ES-I3 (cell line): ENCODE data around the gene CHRNG.

ENCODE experiments used
- H3K36me3 ChIP-seq: 2 replicates; pipeline ENCODE4 v1.6.1; 2013; ENCODE audit warnings: mild to moderate bottlenecking, low read length, control low read depth, moderate library complexity; ENCODE audit not compliant: insufficient read depth
- H3K4me1 ChIP-seq: 2 replicates; pipeline ENCODE4 v1.6.1; 2013; ENCODE audit warnings: mild to moderate bottlenecking, control low read depth, low read length; ENCODE audit not compliant: insufficient read depth
- H3K9ac ChIP-seq: 2 replicates; pipeline ENCODE4 v1.6.1; 2013; ENCODE audit warnings: low read depth, mild to moderate bottlenecking, low read length, moderate library complexity
- H3K9me3 ChIP-seq: 2 replicates; pipeline ENCODE4 v1.6.1; 2013; ENCODE audit warnings: mild to moderate bottlenecking, low read length, moderate library complexity; ENCODE audit not compliant: control insufficient read depth, insufficient read depth

The CHRNG gene, protein sequence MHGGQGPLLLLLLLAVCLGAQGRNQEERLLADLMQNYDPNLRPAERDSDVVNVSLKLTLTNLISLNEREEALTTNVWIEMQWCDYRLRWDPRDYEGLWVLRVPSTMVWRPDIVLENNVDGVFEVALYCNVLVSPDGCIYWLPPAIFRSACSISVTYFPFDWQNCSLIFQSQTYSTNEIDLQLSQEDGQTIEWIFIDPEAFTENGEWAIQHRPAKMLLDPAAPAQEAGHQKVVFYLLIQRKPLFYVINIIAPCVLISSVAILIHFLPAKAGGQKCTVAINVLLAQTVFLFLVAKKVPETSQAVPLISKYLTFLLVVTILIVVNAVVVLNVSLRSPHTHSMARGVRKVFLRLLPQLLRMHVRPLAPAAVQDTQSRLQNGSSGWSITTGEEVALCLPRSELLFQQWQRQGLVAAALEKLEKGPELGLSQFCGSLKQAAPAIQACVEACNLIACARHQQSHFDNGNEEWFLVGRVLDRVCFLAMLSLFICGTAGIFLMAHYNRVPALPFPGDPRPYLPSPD

GRCh38 chr2:232539298-232540231 is at the start of gene CHRNG:
Gene CHRNG (plus strand): TSS chr2:232539692. CDS start chr2:232539748, 56 bp downstream.
- Histone ChIP-seq H3K4me1 (peaks cover 9% of the 10 kb centered on the region; the same call in 1 of the 2 replicates), H3K9me3 (no peaks in the 10 kb centered on the region), H3K9ac (no peak within 1 kb of the TSS), H3K36me3 (no peaks in the 10 kb centered on the region)

GRCh38 chr2:232490221-232491138 is 49.0 kb upstream of the CHRNG start:
- Histone ChIP-seq H3K4me1 (peaks cover 18% of the 10 kb centered on the region), H3K9ac (no peak overlapping the region), H3K9me3 (no peaks in the 10 kb centered on the region), H3K36me3 (no peaks in the 10 kb centered on the region)

- peaks cover 18% of the 10 kb centered on the region for H3K4me1 ChIP-seq
- H3K9me3 ChIP-seq, result no peaks in the 10 kb centered on the region
- no peaks in the 10 kb centered on the region for H3K36me3 ChIP-seq
- no peak overlapping the region for H3K9ac ChIP-seq
Observed at GRCh38 chr2:232491139-232491780, 48.2 kb upstream of the CHRNG start.

- Histone ChIP-seq H3K36me3 (no peaks in the 10 kb centered on the region), H3K4me1 (peaks cover 18% of the 10 kb centered on the region), H3K9ac (no peak overlapping the region), H3K9me3 (no peaks in the 10 kb centered on the region)
Observed at GRCh38 chr2:232492236-232492848, 47.1 kb upstream of the CHRNG start.

GRCh38 chr2:232492963-232493700 is 46.4 kb upstream of the CHRNG start:
- Histone ChIP-seq H3K9me3 (no peaks in the 10 kb centered on the region), H3K4me1 (peaks cover 18% of the 10 kb centered on the region), H3K36me3 (no peaks in the 10 kb centered on the region), H3K9ac (no peak overlapping the region)

- H3K9ac ChIP-seq, result no peak overlapping the region
- H3K9me3 ChIP-seq, result no peaks in the 10 kb centered on the region
- peaks cover 15% of the 10 kb centered on the region; the same call in 1 of the 2 replicates for H3K4me1 ChIP-seq
- H3K36me3 ChIP-seq, result no peaks in the 10 kb centered on the region
Observed at GRCh38 chr2:232493701-232494474, 45.6 kb upstream of the CHRNG start.

- Histone ChIP-seq H3K36me3 (no peaks in the 10 kb centered on the region), H3K9ac (no peak overlapping the region), H3K9me3 (no peaks in the 10 kb centered on the region), H3K4me1 (peaks cover 8% of the 10 kb centered on the region; the same call in 1 of the 2 replicates)
Observed at GRCh38 chr2:232494542-232494941, 45.0 kb upstream of the CHRNG start.

GRCh38 chr2:232495292-232495691 is 44.2 kb upstream of the CHRNG start:
- Histone ChIP-seq H3K9ac (no peak overlapping the region), H3K9me3 (no peaks in the 10 kb centered on the region), H3K36me3 (no peaks in the 10 kb centered on the region), H3K4me1 (peaks cover 6% of the 10 kb centered on the region; the same call in 1 of the 2 replicates)

- H3K9me3 ChIP-seq, result no peaks in the 10 kb centered on the region
- no peak overlapping the region for H3K9ac ChIP-seq
- peaks cover 7% of the 10 kb centered on the region; the same call in 1 of the 2 replicates for H3K4me1 ChIP-seq
- no peaks in the 10 kb centered on the region for H3K36me3 ChIP-seq
Observed at GRCh38 chr2:232496501-232497270, 42.8 kb upstream of the CHRNG start.

- Histone ChIP-seq H3K9me3 (no peaks in the 10 kb centered on the region), H3K4me1 (peaks cover 10% of the 10 kb centered on the region; the same call in 1 of the 2 replicates), H3K9ac (no peak overlapping the region), H3K36me3 (no peaks in the 10 kb centered on the region)
Observed at GRCh38 chr2:232497348-232497747, 42.1 kb upstream of the CHRNG start.

DNA sequence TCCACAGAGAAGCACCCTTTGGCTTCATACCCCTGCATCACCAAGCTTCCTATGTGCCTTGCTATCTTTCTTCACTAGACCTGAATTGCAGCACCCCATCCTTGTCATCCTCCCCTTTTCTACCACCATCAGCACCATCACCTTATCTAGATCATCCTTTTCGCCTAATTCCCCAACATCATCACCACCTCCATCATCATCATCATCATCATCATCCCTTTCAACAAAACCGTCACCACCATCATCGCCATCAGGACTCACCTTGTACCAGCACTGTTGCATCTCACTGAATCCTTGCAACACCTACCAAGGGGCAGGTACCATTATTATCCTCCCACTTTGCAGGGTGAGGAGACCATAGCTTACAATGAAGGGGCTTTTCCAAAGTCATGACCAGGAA is 41.0 kb upstream of the CHRNG start:
- Histone ChIP-seq H3K9ac (no peak overlapping the region), H3K4me1 (peaks cover 10% of the 10 kb centered on the region; the same call in 1 of the 2 replicates), H3K9me3 (no peaks in the 10 kb centered on the region), H3K36me3 (no peaks in the 10 kb centered on the region)
